Breast epithelium (tissue), 3 donors: ENCODE data around the gene PROZ.

ENCODE experiments used
- POLR2A ChIP-seq: fragments of 450-650 bp; IDR thresholded peaks from one replicate; pipeline ENCODE4 v1.6.1; 2016; ENCODE audit warnings: antibody characterized with exemption, mild to moderate bottlenecking, moderate library complexity
- POLR2AphosphoS5 ChIP-seq, 3 donors: sonication (generic); formaldehyde crosslinking; IDR thresholded peaks; one replicate each; pipeline ENCODE4 v1.6.1; 2017; ENCODE audit warnings: antibody characterized with exemption in 3 of 3
- TF ChIP-seq, protein P1 (sequence below), 3 donors: fragments of 450-650 bp; IDR thresholded peaks; one replicate each; pipeline ENCODE4 v1.5.1; 2016 to 2017; ENCODE audit warnings: antibody characterized with exemption in 3 of 3, mild to moderate bottlenecking in 3 of 3, moderate library complexity in 3 of 3

DNA sequence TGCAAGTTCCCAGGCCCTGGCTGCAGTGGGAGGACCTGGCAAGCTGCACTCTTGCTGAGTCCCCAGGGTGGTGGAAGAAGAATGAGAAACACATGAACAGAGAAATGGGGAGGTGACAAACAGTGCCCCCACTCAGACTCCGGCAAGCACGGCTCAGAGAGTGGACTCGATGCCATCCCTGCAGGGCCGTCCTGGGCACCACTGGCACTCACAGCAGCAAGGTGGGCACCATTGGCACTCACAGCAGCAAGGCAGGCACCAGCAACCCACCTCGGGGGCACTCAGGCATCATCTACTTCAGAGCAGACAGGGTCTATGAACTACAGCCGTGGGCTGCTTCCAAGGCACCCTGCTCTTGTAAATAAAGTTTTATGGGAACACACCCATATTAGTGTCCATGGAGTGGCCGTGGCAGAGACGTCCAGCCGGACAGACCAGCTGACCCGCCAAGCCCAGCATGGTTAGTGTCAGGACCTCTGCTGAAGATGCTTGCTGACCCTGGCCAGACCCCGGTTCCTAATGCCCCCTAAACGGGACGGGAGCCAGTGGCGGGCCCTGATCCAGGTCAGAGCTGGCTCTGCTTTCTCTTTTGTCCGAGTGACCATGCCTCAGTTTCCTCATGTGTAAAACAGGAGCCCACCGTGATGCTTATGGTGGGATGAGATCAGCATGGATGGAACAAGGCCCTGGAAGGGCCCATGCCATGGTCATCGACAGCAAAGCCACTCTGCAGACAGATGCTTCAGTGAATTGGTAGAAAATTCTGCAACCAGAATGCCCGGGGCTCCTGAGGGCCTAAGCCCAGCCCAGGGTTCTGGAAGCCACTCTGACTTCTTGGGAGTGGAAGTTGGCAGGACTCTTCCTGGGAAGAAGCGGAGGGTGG, 37.9 kb upstream of the PROZ start:
- TF ChIP-seq, protein P1, sequence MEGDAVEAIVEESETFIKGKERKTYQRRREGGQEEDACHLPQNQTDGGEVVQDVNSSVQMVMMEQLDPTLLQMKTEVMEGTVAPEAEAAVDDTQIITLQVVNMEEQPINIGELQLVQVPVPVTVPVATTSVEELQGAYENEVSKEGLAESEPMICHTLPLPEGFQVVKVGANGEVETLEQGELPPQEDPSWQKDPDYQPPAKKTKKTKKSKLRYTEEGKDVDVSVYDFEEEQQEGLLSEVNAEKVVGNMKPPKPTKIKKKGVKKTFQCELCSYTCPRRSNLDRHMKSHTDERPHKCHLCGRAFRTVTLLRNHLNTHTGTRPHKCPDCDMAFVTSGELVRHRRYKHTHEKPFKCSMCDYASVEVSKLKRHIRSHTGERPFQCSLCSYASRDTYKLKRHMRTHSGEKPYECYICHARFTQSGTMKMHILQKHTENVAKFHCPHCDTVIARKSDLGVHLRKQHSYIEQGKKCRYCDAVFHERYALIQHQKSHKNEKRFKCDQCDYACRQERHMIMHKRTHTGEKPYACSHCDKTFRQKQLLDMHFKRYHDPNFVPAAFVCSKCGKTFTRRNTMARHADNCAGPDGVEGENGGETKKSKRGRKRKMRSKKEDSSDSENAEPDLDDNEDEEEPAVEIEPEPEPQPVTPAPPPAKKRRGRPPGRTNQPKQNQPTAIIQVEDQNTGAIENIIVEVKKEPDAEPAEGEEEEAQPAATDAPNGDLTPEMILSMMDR (IDR thresholded peaks at IDR 0.05) = no peak
- TF ChIP-seq POLR2A (no peak), POLR2AphosphoS5 (IDR thresholded peaks at IDR 0.05) (no peak)
